Thyroid gland (tissue), 4 donors: ENCODE results near the gene ONECUT3.

Experiments
- POLR2A ChIP-seq, 2 donors: fragments of 450-650 bp; IDR thresholded peaks; one replicate each; pipeline ENCODE4 v1.6.1; 2017; ENCODE audit warnings: antibody characterized with exemption in 2 of 2, mild to moderate bottlenecking in 2 of 2, moderate library complexity in 1 of 2
- TF ChIP-seq, protein P1 (sequence below), 6 experiments: fragments of 200-600 bp in 3 of 6; fragments of 450-650 bp in 3 of 6; sonication (generic) in 3 of 6; IDR thresholded peaks; one replicate each; pipeline ENCODE4 v1.5.1; 2016 to 2019; ENCODE audit warnings: antibody characterized with exemption in 6 of 6, mild to moderate bottlenecking in 2 of 6, inconsistent platforms in 1 of 6, moderate library complexity in 1 of 6

DNA sequence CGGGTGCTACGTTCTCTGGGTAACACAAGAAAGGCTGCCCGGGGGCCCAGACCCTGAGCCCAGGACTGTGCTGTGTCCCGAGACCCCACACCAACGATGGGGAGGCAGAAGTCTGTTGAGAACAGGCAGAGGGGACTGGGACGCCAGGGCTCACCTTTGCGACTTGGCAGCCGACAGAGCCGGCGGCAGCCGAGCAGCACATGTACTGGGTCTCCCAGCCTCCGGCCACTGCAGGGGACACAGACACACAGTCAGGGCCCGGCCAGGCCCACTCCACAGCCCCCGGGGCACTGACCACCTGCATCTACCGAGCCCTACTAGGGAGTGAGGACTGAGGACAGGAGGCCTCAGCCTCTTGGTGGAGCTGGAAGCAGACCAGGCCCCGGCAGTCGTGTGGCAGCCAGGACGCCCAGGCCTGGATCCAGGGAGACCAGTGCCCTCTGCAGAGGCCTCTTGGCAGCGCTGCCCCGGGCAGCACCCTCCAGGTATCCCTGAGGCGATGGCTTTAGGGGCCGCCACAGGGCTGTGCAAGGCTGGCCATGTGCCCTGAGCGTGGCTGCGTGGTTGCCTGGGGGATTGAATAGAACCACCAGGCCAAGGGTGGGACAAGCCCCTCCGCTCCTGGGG, 64.4 kb downstream of the ONECUT3 start:
- TF ChIP-seq, protein P1, sequence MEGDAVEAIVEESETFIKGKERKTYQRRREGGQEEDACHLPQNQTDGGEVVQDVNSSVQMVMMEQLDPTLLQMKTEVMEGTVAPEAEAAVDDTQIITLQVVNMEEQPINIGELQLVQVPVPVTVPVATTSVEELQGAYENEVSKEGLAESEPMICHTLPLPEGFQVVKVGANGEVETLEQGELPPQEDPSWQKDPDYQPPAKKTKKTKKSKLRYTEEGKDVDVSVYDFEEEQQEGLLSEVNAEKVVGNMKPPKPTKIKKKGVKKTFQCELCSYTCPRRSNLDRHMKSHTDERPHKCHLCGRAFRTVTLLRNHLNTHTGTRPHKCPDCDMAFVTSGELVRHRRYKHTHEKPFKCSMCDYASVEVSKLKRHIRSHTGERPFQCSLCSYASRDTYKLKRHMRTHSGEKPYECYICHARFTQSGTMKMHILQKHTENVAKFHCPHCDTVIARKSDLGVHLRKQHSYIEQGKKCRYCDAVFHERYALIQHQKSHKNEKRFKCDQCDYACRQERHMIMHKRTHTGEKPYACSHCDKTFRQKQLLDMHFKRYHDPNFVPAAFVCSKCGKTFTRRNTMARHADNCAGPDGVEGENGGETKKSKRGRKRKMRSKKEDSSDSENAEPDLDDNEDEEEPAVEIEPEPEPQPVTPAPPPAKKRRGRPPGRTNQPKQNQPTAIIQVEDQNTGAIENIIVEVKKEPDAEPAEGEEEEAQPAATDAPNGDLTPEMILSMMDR (IDR thresholded peaks at IDR 0.05), result no peak
- no peak for TF ChIP-seq POLR2A (IDR thresholded peaks at IDR 0.05)
